Hematopoietic multipotent progenitor cell treated with erythropoietin and hydrocortisone succinate and interleukin-3 and kit ligand, for 17 days (in vitro differentiated cells): ENCODE results near the gene RRM2.

ENCODE experiments used
- DNase-seq: peaks from one replicate; pipeline ENCODE4 v3.0.0-alpha.2; 2015; ENCODE audit warnings: low spot score

Gene RRM2

DNA sequence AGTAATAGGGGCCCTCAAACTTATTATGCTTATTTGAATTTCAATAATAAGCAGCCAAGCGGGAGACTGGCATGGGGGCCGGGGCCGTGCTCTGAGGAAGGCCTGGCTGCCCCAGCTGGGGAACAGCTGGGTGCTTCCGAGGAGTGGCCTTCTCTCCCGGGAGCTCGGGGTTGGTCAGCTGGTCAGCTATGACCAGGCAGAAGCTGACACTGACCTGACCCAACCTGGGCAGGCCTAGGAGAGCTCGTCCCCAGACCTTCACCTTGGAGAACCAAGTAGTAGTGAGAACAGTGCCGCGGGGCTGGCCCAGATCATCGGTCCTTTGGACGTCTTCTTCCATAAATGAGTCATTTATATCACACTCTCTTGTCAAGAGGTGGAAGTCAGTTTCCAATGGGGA is 36.1 kb downstream of the RRM2 start:
- DNase-seq = no peak

DNA sequence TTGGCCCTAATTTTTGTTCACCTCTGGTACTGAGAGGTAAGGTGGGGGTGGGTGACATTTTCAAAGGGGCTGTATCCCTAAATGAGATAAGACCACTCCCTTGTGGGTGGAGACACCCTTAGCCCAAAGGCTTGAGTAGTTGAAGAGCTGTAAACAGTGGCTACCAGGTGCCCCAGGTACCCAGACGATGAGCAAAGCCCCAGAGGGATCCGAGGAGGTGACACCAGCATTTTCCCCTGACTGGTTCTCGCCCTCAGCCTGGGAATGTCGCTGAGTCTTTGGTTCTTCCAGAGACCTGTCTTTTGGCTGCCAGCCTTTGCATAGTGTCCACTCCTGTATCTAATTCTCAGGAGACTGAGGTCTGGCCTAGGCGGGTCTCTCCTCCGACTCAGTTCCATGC is 36.5 kb downstream of the RRM2 start:
- no peak for DNase-seq

DNA sequence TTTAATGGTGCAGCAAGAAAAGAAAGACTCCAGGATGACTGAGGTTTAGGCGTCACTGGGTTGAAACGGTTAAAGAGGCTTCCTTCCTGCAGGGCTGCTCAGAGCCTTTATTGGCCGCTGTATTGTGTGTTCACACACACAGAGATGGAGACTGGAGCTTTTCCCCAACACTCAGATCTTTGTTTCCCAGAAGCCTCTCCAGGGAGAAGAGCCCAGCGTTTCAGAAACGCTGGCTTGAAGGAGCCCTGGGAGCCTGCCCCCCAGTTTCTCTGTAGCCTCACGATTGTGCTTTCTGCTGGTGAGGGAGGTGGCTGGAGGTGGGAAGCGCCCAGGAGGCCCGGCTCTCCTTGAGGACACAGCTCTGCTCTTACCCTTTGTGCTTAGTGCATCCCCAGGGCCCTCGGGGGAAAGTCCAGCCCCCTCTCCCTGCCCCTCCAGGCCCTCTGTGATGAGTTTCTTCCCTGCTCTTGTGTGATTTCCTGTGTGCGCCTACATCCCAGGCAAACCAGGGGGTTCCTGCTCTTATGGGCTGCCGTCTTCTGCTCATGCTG is 37.1 kb downstream of the RRM2 start:
- DNase-seq = no peak

DNA sequence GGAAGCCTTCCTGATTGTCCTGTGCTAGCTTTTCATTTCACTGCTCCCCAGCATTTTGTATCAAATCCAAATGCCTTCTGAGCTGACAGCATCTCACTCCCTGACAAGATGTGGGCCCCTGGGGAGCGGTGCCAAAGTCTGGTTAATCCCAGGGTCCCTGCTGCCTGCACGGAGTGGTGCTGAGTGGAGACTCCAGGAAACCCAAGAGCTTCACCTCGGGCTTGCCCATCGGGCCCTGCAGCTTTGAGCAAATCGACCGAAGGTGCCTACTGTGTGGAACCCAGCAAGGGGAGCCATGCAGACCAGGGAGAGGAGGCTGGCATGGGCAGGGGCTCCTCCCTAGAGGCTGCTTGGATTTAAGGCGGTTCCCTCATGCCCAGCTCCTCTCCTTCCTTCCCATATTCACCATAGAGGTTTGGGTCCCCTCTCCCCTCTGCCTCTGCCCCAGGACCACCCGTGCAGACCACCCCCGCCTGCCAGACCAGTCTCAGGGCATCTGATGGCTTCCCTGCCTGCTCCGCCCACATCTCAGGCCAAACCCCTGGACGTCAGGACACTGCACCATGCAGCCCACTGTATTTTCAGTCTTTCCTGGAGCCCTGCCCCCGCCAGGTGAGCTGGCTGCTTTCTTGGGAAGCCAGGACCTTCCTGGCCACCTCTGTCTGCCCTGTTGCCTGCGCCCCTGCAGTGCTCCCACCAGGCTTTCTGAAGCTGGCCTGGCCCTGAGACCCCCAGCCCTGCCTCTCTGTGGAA is 37.8 kb downstream of the RRM2 start:
- DNase-seq = no peak

DNA sequence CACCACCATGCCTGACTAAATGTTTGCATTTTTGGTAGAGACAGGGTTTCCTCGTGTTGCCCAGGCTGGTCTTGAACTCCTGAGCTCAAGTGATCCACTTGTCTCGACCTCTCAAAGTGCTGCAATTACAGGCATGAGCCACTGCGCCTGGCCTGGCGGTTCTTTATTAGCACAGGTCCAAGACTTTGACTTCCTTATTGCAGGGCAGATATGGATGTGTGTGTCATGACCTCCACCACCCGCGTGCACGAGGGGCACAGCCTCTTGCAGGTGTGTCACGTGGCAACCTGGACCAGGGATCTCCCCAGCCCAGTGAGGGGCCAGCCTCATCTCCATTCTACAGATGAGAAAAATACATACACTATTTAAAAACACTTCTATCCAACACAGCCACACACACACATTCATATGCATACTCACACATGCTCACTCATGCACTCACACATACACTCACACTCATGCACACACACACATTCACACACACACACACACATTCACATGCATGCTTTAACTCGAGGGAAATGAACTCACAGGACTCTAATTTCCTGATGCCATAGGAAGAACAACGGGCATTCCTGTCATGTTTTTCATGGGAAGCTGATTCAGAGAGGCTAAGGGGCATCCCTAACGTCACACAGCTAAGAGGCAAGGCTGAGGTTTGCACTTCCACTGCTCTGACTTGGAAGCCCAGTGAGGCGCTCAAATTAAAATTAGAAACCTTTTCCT is 38.8 kb downstream of the RRM2 start:
- DNase-seq = no peak

DNA sequence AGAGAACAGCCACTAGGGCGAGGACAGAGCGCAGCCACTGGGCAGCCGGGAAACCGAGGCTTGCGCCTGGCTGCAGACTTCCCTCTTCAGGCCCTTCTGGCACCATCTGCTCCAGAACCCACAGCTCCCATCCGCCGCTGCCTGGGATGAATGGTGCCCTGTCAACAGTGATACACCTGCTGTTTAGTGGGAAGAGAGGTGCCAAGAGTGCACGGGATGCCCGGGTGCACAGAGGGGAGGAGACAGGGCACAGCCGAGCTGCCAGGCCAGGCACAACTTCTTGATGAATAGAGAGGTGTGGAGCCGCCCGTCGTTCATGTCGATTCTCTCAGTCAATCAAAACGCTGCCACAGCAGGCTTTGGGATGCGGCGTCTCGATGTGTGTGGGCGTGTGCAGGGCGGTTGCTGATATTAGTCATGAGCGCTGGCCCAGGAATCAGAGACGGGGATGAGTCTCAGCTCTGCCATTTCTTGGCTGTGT is 39.5 kb downstream of the RRM2 start:
- DNase-seq = no peak

DNA sequence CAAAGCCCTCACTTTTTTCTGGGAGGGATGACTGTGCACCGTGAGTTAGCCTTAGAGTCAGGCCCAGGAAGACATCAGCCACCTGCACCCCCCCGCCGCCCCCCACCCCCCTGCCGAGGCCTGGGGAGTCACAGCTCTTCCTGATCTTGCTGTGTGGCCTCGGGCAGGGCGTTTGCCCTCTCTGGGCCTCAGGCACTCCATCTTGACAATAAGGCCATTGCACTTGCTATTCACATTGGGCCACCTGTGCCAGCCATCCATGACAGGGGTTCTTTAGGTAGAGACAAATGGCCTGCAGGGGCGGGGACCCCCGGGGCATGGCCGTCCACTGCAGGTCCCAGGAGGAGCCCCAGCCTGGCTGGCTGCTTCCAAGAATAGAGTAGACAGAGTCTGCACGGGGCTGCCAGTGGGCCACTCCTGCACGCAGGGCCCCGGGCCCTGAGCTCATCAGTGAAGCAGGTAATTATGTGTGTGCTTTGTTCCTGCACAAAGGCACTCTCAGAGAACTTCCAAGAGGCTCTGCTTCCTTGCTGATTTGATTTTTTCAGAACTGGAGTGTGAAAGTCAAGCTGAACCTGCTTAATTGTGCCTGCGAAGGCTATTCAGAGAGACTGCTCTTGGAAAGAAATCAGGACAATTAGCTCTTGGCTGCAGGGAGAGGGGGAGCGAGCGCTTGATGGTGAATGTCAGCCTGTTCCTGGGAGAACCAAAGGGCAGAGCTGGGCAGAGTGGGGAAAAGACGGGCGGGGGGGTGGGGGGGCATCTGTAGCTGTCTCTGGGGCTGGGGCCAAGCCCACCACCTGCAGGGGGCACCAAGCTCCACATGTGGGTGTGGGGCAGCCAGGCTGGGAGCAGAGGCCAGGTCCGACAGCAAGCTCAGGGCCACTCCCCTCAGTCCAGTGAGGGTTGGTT is 40.3 kb downstream of the RRM2 start:
- no peak for DNase-seq

DNA sequence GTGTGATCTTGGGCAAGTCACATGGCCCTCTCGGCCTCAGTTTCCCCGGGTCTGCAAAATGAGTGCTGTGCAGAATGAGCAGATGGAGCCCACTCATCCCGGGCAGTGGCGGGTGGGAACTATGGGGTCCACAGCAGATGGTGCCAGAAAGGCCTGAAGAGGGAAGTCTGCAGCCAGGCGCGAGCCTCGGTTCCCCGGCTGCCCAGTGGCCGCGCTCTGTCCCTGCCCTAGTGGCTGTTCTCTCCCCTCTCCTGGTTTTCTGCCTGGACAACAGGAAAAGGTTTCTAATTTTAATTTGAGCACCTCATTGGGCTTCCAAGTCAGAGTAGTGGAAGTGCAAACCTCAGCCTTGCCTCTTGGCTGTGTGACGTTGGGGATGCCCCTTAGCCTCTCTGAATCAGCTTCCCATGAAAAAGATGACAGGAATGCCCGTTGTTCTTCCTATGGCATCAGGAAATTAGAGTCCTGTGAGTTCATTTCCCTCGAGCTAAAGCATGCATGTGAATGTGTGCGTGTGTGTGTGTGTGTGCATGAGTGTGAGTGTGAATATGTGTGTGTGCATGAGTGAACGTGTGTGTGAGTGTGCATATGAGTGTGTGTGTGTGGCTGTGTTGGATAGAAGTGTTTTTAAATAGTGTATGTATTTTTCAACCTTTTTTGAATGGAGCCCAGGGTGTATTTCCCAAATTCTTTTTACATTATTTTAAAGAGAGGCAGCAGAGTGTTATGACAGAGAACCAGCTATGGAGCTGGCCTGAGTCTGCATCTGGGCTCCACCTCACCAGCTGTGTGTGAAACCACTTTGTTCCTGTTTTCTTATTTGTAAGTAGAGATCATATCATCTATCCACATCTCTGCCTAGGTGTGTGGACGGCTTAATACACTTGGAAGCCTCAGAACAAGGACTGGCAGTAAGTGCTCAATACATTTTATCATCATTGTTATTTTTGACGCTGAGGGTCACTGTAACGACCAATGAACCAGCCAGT is 41.3 kb downstream of the RRM2 start:
- no peak for DNase-seq

DNA sequence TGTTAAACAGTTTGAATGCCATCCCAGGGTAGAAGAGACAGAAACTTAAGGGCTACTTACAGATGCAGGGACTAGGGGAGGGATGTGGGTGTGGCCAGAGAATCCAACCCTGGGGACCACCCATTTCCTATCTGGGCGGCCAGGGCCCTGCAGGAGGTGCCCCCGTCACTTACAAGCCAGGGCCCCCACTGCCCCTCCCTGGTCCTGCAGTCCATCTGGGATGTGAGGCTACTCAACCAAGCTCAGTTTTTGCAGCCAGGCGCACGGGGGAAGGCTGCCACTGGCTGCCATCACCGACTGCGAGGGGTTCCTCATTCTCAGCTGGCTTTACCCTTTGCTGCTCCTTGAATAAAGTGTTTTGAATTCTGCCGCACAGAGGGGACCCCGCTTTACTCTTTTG is 42.1 kb downstream of the RRM2 start:
- no peak for DNase-seq

DNA sequence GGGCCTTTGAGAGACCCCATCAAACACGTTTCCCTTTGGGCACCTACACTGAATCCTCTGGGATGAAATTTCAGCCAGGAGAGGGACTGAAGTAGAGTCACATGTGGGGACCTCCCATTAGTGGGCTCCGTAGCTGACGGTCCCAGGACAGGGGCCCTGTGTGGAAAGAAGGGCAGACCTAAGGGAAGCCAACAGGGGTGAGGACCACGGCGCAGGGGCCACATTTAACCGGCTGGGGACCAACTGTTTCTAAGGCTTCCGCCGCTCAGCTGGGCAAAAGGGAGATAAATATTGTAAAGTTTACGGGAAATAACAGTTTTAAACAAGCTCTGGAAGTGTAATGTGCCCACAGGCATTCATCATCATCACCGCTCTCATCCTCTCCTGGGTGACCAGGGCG is 42.7 kb downstream of the RRM2 start:
- no peak for DNase-seq

DNA sequence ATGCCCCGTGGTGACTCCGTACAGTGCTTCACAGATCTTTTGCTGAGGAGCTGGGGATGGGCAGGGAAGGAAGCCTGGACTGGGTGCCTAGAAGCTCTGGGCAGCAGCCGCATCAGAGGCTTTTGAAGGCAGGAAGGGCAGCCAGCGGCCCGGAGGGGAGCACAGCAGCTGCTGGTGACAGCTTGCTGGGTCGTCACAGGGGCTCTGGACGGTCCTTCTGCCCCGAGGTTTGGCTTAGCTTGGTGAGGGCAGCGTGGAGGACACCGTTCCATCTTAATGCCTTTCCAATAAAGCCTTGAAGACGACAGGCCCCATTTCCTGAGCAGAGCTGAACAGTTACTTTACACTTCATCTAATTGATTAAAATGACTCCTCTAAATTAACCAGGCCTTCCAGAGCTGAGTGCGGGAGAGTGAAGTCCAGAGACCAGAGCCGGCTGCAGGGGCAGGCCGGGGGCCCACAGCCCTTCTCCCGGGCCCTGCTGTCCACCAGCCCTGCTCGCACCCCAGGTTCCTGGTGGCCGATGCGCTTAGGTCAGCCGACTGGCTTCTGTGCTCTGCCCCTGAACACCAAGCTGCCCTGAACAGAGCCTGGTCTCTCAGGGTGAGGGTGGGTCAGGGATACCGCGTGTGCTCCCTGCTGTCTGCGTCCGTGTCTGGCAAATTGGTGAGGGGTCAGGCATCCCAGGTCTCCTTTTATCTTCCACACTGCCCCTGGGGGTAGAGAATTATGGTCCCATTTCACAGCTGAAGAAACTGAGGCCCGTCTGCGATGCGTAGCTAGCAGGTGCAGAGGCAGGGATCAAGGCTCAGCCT is 43.5 kb downstream of the RRM2 start:
- no peak for DNase-seq

DNA sequence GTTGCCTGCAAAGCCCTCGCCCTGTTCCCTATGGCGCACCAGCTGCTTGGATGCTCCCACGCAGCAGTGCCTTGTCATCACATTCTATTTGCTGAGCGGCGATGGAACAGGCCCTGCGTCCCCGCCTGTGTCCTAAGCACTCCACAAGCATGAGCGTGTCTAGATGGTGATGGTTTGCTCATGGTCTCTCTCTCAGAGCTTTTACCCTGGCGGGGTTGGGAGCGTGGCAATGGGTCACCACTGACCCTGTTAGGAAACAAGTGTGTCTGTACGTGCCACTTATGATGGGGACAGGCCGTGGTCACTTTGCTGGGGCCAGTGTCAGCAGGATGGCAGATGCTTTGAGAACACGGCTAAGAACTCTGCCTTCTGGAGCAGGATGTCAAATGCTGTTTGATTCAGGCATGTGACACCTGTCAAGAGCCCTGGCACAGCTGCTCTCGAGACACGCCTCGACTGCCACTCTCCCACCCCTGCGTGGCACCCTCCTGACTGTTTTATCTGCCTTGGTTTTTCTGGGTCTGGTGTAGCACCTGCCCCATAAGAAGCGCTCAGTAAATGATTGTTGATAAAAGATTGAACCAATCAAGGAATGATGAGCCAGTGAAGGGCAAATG is 44.2 kb downstream of the RRM2 start:
- no peak for DNase-seq

DNA sequence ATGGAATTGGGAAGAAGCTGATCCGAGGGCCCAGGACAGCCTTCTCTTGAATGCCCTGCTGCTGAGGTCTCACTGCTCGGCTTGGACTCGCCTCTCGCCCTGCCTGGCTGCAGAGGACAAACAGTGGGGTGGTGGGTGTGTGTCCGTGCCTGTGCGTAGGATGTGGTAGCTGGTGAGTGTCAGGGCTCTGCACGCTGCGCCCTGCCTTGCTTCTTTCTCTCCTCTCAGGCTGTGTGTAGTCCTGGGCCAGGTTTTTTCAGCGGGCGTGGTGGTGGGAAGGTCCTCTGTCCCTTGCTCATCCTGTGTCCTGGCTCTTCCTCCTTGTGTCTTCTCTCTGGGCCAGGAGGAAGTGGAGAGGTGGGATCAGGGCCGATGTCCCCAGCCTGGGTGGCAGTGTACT is 44.8 kb downstream of the RRM2 start:
- no peak for DNase-seq

DNA sequence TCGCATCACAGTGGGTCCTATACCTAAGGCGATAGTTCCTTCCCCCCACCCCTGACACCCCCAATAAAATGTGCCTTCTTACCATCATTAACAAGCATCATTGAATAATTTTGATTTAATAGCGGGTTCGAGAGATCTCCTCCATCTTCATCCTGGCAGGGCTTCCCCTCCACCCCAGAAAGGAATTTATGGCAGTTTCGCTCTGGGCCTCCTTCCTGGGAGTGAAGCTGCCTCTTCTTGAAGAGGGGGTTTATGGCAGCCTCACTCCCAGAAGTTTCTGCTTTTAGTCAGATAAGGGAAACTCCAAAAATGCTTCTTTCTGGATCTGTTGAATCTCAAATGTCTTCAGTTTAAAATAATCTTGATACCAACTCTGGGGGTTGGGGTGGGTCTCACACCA is 45.7 kb downstream of the RRM2 start:
- no peak for DNase-seq

DNA sequence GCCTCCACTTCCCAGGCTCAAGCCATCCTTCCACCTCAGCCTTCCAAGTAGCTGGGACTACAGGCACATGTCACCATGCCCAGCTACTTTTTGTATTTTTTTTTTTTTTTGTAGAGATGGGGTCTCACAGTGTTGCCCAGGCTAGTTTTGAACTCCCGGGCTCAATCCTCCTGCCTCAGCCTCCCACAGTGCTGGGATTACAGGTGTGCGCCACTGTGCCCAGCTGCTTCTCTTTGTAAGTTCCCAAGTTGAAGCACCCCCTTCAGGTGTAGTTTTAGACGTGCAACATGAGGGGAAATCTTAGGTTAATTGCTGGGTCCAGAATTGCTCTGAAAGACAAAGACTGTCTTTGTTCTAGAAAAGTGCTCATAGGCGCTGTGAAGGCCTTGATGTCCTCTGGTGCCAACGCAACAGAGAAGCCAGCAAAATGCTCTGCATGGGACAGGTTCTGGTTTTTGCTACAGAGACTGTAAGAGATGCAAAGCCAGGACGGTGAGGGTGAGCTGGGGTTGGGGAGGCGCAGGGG is 46.6 kb downstream of the RRM2 start:
- no peak for DNase-seq

DNA sequence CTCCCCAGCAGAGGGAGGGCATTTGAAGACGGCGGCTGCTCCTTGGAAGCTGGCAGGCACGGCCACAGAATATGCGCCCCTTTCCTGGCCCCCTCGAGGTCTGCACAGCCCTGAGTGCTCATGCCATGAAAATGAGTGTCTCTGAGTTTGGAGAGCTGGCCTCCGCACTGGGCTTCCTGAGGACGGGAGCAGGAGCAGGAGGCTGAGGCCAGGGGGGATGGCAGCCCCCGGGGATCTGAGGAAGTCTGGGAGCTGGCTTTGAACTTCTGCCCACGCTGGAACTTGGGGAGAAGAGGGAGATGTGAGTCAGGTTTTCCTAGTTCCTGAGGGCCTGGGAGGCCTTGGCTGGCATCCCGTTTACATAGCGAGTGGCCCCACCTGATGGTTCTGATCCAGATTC is 47.0 kb downstream of the RRM2 start:
- no peak for DNase-seq

DNA sequence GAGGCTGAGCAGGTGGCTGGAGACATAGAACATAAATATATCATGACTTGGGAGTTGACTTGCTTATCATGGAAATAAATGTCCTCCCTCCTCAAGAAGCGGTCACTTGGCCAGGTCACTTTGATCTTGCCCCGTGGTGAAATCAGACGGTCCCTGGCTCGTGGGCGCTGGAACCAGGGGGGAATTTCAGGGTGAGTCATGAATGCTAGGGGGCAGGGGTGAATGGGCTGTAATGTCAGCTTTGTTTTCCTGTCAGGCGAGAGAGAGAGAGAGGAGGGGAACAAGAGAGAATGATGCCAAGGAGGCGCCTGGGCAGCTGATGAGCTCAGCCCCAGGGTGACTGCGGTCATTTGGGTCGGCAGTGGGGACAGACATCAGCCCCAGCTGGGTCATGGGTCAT is 47.7 kb downstream of the RRM2 start:
- no peak for DNase-seq

DNA sequence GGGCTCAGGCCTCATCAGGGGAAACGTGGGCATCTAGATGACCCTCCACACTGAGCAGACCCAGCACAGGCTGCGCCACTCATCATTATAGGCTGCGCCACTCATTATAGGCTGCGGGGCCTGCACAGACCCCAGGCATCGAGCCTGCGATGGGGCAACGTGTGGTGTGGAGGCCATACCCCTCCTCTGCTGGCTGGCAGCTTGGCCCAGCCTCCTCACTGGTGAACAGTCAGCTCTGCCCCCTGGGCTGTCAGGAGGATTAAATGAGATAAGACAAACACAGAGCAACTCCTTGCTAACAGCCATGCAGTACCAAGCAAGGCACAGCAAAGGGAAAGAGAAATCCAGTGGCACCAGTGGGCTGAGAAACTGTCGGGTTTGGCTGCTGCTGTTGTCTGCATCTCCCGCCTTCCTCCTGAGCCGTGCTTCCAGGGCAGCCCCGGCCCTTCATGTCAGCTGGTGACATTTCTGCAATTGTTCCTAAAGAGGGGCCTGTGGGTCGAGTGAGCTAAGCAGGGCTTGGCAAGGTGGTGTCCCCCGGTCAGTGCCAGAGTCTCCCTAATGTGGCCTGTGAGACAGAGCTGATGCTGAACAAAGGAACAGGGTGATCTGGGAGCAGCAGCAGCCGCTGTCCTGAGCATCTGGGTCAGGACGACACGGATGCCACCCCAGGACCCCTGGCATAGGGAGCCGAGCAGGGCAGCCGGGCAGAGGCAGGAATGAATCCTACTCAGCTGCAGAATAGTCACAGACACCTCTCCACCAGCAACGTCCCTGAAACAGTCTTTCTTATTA is 48.7 kb downstream of the RRM2 start:
- no peak for DNase-seq
